HG03139 (cell line): ENCODE measurements around the gene CGB8.
"Not testable (repeated sequence)": the region's sequence is repeated elsewhere in the genome, so short reads cannot be mapped to it uniquely, and the experiment has no call there.

Experiments
- ATAC-seq: cut with Tn5 transposase; IDR thresholded peaks from one replicate; pipeline ENCODE4 v1.9.1; 2021; ENCODE audit not compliant: unreplicated experiment

CGB8 gene

GRCh38 chr19:49031642-49032301 is 17.1 kb downstream of the CGB8 start, which contains the start of gene CGB2:
TSS of gene CGB2 (plus strand) at chr19:49031890. CDS start at chr19:49032096, 206 bp downstream.
- ATAC-seq: not testable (repeated sequence)

DNA sequence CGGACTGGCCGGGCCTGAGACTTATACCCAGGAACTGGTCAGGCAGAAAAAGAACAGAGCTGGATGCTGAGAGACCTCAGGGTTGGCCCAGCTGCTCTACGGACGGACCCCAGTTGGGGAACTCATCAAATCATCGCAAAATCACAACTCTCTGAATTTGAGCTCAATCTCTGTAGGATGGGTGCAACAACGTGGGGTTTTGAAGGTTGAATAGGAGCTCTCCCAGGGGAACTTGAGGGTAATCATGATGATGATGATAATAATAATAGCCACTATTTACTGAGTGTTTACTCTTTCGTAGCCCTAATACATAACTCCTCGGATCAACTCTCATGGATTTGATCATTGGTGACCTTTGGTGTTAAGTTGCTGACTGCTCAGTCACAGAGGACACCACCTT is 18.6 kb downstream of the CGB8 start:
- not testable (repeated sequence) for ATAC-seq

DNA sequence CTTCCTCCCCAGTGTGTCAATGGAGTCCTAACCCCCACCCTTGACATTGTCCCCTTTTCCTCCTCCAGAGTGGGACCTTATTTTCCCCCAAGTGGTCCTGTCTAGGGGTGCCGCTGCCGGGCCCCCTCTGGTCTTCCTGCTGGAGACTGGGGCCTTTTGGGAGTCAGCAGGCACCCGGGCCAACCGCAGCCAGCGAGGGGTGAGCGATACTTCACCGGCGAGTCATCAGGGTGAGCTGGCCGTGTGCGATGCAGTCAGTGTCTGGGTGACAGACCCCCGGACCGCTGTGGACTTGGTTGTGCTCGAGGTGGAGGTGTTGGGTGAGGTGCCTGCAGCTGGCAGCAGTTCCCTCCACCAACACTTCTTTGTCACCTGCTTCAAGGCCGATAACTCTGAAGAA is 19.2 kb downstream of the CGB8 start:
- not testable (repeated sequence) for ATAC-seq

DNA sequence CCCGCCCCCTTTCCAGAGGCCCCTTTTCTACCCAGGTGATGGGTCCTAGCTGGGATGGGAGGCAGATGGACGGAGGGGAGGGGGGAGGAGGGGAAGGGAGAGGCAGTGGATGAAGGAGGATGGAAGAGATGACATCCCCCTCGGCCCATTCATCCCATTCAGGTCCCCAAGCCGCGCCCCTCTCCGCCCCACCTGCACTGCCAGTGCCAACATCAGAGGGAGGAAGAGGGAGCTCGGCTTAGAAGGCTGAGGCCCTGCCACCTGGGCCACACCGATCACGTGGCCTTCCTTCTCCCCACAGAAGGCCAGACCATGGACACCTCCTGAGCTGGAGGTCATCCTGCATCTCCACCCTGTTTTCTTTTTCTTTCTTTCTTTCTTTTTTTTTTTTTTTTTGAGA is 20.2 kb downstream of the CGB8 start:
- not testable (repeated sequence) for ATAC-seq

DNA sequence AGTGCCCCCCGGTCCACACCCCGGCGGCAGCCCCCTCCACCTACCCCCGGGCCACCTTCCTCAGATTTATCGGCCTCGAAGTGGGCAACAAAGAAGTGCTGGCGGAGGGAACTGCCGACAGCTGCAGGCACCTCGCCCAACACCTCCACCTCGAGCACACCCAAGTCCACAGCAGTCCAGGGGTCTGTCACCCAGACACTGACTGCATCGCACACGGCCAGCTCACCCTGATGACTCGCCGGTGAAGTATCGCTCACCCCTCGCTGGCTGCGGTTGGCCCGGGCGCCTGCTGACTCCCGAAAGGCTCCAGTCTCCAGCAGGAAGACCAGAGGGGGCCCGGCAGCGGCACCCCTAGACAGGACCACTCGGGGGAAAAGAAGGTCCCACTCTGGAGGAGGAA is 23.3 kb downstream of the CGB8 start:
- not testable (repeated sequence) for ATAC-seq

GRCh38 chr19:49025088-49025487 is 23.8 kb downstream of the CGB8 start:
- ATAC-seq: not testable (repeated sequence)

DNA sequence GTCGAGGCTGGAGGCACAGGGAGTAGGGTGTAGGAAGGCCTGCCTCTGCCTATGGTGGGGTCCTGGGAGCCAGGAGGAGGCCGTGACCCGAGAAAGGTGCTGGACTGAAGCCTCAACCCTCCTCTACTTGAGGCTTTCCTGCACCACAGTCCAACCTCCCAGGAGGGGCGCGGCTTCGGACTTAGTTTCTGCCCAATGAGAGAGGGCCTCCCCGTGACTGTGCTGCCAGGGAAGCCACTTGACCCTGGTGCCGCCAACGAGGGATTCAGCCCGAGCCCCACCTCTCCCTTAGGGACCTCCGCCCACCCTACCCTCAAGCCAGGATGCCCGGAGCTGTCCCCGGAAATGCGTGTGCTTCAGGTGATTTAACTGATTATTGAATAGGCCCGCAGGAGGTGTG is 24.7 kb downstream of the CGB8 start, which contains the start of gene CGB3:
CGB3 (minus strand) TSS at position 101 of the 400 bp plus-strand sequence. CDS start 362 bp downstream, outside the sequence.
- ATAC-seq: not testable (repeated sequence)

DNA sequence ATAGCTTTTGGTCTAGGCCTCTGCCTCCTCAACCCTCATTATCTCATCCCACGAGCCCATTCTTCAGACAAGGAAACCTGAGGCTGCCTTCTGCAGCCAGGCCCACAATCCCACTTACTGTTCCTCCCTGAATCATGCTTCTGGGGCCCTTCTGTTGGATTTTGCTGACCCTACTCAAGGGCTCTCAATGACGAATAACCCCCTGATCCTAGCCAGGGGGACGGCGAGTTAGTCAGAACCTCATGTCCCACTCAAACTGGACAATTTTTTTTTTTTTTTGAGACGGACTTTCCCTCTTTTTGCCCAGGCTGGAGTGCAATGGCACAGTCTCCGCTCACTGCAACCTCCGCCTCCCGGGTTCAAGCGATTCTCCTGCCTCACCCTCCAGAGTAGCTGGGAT is 26.8 kb downstream of the CGB8 start:
- ATAC-seq: no peak

- ATAC-seq: no peak
These were observed 27.7 kb downstream of the CGB8 start for GRCh38 chr19:49020931-49021895.

DNA sequence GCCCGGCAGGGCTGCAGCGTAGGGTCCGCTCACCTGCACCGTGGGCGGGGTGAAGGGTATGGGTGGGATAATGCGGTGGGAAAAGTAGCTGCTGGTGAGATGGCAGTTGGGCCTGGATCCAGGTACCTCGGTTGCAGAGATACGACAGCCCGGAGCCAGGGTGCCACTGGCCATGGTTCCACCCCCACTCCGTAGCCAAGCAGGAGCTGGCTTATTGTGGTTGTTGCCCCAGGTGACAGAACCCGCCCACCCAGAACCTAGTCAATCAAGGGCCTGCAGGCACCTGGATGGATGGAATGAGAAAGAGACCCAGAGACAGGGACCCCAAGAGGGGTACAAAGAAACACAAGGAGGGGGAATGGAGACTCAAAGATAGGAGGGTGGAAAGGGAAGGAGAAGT is 28.6 kb downstream of the CGB8 start:
- ATAC-seq: no peak

DNA sequence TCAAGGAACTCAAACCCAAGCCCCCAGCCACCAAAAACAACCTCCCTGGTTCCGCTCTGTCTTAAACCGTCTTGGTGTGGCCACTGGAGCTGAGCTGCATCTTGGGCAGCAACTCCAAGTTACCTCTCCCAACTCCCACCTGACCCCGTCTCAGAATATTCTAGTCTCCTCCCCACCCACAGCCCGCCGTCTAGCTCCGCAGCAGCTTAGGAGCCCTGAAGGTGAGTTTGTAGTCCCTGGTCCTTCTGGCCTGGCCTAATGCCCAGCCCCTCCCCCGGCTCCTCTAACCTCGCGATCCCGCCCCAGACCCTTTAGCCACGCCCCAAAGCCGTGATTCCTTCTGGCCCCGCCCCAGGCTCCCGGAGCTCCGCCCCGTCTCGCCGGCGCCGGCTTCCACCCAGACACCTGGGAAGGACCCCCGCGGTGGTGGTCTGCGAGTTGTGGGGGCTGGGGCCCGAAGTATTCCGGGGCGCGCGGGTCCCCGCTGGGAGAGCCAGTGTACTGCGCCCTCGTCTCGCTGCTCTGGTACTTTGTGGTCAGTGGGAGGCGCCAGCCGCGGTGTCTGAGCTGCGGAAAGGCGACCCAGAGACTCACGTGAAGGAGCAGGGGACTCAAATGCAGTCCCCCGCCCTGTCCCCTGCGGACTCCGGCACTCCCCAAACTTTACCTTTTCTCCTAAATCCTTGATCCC is 29.5 kb downstream of the CGB8 start:
- no peak for ATAC-seq

DNA sequence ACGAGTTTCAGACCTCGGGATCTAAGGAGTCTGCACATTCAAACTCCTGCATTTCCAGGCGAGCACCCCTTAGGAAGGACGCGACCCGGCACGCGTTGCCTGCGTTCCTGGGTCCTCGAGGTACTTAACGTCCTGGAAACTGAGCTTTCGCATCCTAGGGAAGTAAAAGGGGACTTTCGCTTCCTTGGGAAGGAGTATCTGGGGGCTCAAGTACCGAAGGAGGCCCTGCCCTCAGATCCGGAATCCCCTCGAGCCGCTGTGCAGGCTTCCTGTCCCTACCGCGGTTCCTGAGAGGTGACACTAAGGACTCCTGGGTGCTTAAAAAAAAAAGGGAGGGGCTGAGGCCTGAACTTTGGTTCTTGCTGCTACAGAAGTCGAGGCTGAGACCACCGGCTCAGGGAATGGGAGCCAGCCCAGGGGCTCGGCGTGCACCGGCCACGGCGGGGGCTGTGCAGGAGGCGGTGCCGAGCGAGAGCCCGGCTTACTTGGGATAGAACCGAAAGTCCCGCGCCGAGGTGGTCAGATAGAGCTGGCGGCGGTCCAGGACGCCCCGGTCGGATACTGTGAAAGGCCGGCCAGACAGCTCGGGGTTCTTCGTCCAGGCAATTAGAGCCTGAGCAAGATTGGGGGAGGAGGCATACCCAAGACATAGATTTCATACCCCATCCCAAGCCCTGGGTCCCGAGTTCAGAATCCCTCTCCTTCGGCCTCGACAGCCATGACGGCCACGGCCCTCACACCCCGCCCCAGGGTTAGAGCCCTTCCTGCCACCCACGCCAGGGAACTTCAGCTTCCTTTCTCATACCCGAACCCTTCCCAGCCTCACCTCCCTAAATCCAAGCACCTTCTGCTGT is 30.3 kb downstream of the CGB8 start:
- ATAC-seq: not testable (repeated sequence)

DNA sequence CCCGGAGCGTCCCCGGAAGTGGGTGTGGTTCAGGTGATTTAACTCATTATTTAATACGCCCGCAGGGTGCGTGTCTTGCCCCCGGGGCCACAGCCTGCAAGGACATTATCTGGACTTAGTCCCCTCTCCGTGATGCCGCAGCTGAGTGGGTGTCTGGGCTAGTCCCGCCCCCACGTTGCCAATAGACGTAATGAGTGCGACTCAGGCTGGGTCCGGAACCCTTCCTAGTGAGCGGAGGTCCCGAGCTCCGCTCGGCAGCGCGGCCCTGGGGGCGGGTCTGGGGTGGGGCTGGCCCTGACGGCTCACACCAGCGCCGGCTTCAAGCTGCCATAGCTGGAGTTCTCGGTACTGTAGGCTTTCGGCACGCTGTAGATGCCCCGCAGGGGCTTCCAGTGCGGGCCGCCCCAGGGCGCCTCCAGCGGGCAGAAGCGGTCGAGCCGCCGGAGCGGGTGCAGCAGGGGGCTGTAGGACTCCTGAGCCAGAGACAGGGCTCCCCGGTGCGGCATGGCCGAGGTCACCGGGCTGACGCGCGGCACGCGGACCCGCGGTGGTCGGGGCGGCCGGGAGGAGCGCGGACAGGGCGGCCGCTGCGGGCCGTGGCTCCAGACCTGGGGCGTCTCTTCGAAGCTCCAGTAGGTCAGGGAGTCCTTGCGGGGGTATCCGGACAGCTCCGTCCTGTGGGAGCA is 31.1 kb downstream of the CGB8 start:
- no peak for ATAC-seq

DNA sequence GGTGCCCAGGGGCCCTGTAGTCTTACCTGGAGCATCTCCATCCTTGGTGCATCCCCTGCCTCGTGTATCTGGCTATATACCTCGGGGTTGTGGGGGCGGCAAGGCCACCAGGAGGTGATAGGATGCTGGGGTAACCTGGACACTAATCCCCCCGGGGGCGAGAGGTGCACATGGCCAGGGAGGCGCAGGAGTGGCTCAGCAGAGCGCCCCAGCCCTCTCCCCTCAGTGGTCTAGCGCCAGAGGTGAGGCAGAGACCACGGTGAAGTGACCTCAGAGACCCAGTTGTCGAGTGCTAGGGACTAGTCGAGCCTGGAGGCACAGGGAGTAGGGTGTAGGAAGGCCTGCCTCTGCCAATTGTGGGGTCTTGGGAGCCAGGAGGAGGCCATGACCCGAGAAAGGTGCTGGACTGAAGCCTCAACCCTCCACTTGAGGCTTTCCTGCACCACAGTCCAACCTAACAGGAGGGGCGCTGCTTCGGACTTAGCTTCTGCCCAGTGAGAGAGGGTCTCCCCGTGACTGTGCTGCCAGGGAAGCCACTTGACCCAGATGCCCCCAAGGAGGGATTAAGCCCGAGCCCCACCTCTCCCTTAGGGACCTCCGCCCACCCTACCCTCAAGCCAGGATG is 31.8 kb downstream of the CGB8 start, which contains the start of gene LHB:
LHB (minus strand) TSS at position 51 of the 625 bp plus-strand sequence; CDS start at position 41, 10 bp downstream.
- no peak for ATAC-seq

- no peak for ATAC-seq
These were observed 32.7 kb downstream of the CGB8 start for GRCh38 chr19:49016067-49016839.

- ATAC-seq: no peak
These were observed 34.0 kb downstream of the CGB8 start for GRCh38 chr19:49014870-49015255.

DNA sequence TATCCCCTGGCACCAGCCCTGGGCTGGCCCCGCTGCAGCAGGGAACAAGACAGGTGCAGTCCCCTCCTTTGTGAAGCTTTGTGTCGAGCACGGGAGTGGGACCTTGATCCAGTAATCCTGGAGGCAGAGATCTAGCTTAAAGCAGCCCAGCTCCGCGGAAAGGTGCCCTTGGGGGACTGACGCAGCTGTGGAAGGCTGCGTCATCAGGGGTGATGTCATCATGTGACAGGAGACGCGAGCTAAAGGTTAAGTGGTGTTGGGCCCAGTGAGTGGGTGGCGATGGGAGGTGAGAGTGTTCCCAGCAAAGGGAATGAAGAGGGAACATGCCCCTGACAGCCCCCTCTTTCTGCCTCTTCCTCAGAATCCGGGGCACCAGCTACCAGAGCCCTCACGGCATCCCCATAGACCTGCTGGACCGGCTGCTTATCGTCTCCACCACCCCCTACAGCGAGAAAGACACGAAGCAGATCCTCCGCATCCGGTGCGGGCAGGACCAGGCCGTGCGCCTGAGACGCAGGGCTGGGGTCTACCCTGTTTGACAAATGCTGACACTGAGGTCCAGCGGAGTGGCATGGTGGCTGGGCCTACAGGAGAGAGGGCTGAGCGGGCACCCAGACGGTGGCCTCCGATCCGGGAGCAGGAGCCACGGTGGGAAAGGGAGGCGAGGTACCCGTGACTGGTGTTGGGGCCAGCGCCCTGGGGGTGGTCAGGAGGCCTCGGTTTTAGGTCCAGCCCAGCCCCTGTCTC is 34.6 kb downstream of the CGB8 start:
- no peak for ATAC-seq

DNA sequence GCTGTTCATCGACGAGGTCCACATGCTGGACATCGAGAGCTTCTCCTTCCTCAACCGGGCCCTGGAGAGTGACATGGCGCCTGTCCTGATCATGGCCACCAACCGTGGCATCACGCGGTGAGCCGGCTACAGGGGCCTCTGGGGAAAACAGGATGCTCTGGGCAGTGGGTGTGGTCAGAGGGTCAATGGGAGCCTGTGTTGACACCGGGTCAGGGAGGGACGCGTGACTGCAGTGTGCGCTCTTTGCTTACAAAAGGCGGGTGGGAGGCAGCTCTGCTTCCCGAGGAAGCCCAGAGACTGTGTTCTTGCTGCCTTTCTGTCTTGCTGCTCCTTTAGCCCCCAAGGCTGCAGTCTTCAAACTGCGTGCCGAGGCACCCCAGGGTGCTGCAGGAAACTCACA is 37.7 kb downstream of the CGB8 start:
- no peak for ATAC-seq
